Lower lobe of right lung (tissue), 2 donors: ENCODE measurements around the gene ZNF680. TPM values are rescaled to one million over a fixed set of nuclear protein-coding genes. Genes with fewer than 3 reads are reported as not detected.
"Not testable (repeated sequence)": the region's sequence is repeated elsewhere in the genome, so short reads cannot be mapped to it uniquely, and the experiment has no call there.

ENCODE experiments used
- ATAC-seq, 2 donors: fragments of 200-7000 bp; cut with Tn5 transposase; one replicate each; pipeline ENCODE4 v1.9.1; 2020 to 2022; ENCODE audit warnings: mild to moderate bottlenecking in 2 of 2, moderate library complexity in 2 of 2
- DNase-seq: peaks from one replicate; pipeline ENCODE4 v3.0.0-alpha.2; 2020
- H3K27ac ChIP-seq: fragments of 200-600 bp; one replicate; pipeline ENCODE4 v1.8.0; 2022
- H3K27me3 ChIP-seq: fragments of 200-600 bp; one replicate; pipeline ENCODE4 v1.8.0; 2022; ENCODE audit warnings: low read depth
- H3K36me3 ChIP-seq: fragments of 200-600 bp; one replicate; pipeline ENCODE4 v1.8.0; 2022; ENCODE audit warnings: mild to moderate bottlenecking
- H3K4me1 ChIP-seq: fragments of 200-600 bp; one replicate; pipeline ENCODE4 v1.8.0; 2022
- H3K4me3 ChIP-seq: fragments of 200-600 bp; one replicate; pipeline ENCODE4 v1.8.0; 2022; ENCODE audit warnings: mild to moderate bottlenecking
- H3K9me3 ChIP-seq: fragments of 200-600 bp; one replicate; pipeline ENCODE4 v1.8.0; 2022
- intact Hi-C: fragments of 100-400 bp; cut with DNase I; formaldehyde crosslinking; loops from one replicate; pipeline ENCODE4 v1.11.0; 2022
- total RNA-seq: library from RNA; stranded (reverse); fragmentation: NEBNext Ultra II Directional; extraction: Animal tissue kit (Norgen Biotek cat#: 25700); gene quantifications from one replicate; pipeline ENCODE4 v1.2.1, GENCODE V29; 2021
- TF ChIP-seq, protein P1 (sequence below): fragments of 200-600 bp; IDR thresholded peaks from one replicate; pipeline ENCODE4 v1.8.0; 2022; ENCODE audit warnings: antibody characterized with exemption, mild to moderate bottlenecking
- donor health status: DM: no; HTN: yes; CAD: no; lungs with severe emphysema.

ZNF680 gene
- total RNA-seq, 1 donor from 2014 or later = 13.6 TPM

DNA sequence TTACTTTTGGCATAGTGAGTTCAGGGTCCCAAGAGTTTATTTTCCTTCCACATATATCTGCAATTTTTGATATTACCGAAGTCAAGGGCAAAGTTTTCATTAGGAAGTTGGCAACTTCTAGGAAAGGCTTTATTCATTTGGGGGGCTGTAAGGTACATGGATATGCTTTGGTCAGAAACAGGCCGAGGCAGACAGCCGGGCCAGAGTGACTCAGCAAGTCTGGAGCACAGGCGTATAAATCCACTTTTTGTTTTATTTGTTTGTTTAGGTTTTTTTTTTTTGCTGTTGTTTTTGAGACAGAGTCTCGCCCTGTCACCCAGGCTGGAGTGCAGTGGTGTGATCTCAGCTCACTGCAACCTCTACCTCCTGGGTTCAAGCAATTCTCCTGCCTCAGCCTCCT is 3.7 kb downstream of the ZNF680 start:
- Histone ChIP-seq H3K27me3 (no peaks in the 10 kb centered on the region), H3K9me3 (no peaks in the 10 kb centered on the region), H3K36me3 (peaks cover 3% of the 10 kb centered on the region), H3K4me1 (peaks cover 18% of the 10 kb centered on the region), H3K4me3 (peak overlapping the region; percentile 7), H3K27ac (no peak overlapping the region)
- TF ChIP-seq, protein P1, sequence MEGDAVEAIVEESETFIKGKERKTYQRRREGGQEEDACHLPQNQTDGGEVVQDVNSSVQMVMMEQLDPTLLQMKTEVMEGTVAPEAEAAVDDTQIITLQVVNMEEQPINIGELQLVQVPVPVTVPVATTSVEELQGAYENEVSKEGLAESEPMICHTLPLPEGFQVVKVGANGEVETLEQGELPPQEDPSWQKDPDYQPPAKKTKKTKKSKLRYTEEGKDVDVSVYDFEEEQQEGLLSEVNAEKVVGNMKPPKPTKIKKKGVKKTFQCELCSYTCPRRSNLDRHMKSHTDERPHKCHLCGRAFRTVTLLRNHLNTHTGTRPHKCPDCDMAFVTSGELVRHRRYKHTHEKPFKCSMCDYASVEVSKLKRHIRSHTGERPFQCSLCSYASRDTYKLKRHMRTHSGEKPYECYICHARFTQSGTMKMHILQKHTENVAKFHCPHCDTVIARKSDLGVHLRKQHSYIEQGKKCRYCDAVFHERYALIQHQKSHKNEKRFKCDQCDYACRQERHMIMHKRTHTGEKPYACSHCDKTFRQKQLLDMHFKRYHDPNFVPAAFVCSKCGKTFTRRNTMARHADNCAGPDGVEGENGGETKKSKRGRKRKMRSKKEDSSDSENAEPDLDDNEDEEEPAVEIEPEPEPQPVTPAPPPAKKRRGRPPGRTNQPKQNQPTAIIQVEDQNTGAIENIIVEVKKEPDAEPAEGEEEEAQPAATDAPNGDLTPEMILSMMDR = no peak
- ATAC-seq (no peak), DNase-seq (no peak)
- intact Hi-C loops = no loop called here

DNA sequence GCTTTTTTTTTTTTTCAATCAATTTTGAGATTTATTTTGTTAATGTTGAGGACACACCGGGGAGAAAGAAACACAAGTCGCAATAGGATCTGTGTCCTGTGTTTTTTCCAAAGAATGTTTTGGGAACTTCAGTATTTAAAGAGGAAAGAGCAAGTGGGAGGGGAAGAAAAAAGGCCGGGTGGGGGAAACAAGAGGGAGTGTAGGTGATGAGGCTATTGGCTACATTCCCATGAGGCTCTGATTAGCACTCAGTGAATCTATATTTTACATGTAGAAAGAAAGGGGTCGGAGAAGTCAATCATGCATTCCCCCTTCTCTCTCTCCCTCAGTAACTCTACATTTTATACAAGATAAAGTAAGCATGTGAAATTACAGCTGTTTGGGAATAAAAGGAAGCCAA is 4.1 kb downstream of the ZNF680 start:
- H3K4me3 ChIP-seq = peak overlapping the region; percentile 7

DNA sequence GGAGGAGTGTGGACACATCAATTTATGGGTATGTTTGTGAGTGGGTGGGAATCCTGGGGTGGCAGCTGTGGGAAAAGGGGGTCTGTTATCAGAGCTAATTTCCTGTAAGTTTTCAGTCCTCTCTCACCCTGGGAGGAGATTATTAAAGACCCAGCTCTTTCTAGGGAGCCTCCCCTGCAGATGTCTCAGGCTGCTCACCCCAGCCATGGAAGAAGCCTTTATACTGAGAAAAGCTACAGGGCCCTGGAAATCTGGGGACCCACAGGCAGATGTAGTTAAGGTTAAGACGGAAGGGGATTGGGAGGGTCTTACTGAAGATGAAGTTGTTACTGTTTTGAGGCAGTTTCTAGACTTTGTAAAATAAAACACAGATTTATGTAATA is 4.6 kb downstream of the ZNF680 start:
- Histone ChIP-seq H3K9me3 (no peaks in the 10 kb centered on the region), H3K4me1 (peaks cover 14% of the 10 kb centered on the region), H3K4me3 (no peak overlapping the region), H3K27ac (no peak overlapping the region), H3K27me3 (no peaks in the 10 kb centered on the region), H3K36me3 (peaks cover 3% of the 10 kb centered on the region)
- TF ChIP-seq, protein P1 = no peak
- DNase-seq (no peak), ATAC-seq (no peak)
- intact Hi-C loops = no loop called here

More for the DNA sequence above, 4.1 kb downstream of the ZNF680 start:
- Histone ChIP-seq H3K4me1 (peaks cover 18% of the 10 kb centered on the region), H3K27ac (no peak overlapping the region), H3K9me3 (no peaks in the 10 kb centered on the region), H3K27me3 (no peaks in the 10 kb centered on the region), H3K36me3 (peaks cover 3% of the 10 kb centered on the region)
- intact Hi-C loops = no loop called here
- DNase-seq (no peak), ATAC-seq (no peak)
- TF ChIP-seq, protein P1 = no peak

DNA sequence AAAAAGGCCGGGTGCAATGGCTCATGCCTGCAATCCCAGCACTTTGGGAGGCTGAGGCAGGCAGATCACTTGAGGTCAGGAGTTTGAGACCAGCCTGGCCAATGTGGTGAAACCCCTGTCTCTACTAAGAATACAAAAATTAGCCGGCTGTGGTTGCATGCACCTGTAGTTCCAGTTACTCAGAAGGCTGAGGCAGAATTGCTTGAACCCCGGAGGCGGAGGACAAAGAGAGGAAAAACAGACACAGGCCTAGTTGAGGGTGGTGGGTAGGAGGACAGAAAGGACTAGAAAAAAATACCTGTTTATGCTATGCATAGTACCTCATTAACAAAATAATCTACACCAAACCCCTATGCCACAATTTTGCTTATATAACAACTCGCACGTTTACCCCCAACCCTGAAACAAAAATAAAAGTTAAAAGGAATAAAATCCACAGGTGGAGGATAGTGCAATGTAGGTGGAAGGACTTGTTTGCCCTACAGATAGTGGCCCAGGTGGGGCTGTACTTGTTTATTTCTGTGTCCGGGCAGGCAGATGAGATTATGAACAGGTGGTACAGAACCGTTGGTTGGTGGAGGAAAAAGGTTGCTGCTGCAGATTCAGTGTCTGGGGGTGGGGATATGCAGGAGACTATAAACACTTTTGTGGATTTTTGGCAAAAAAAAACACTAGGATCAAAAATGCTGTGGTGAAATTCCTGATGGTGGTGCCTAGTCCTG is 5.1 kb downstream of the ZNF680 start:
- Histone ChIP-seq H3K4me3 (no peak overlapping the region), H3K27me3 (no peaks in the 10 kb centered on the region), H3K36me3 (peaks cover 3% of the 10 kb centered on the region), H3K4me1 (peaks cover 12% of the 10 kb centered on the region), H3K27ac (no peak overlapping the region), H3K9me3 (no peaks in the 10 kb centered on the region)
- ATAC-seq (no peak), DNase-seq (no peak)
- intact Hi-C loops = no loop called here
- TF ChIP-seq, protein P1 = no peak

DNA sequence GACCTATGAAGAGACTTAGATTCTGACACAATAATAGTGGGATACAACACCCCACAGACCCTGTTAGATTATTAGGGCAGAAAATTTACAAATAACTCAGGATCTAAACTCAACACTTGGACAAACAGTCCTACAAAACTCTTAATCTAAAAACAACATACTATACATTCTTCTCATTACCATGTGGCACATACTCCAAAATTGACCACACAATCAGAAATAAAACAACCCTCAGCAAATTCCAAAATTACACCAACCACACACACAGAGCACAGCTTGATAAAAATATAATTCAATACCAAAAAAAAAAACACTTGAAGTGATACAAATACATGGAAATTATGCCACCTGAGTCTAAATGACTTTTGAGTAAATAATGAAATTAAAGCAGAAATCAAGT is 7.8 kb downstream of the ZNF680 start:
- intact Hi-C loops = no loop called here
- TF ChIP-seq, protein P1 = no peak
- no peak for ATAC-seq
- H3K27ac ChIP-seq = no peak overlapping the region
- no peaks in the 10 kb centered on the region for H3K9me3 ChIP-seq
- no peak for DNase-seq
- H3K27me3 ChIP-seq = no peaks in the 10 kb centered on the region
- peaks cover 3% of the 10 kb centered on the region for H3K36me3 ChIP-seq
- H3K4me1 ChIP-seq = peaks cover 8% of the 10 kb centered on the region
- no peak overlapping the region for H3K4me3 ChIP-seq

DNA sequence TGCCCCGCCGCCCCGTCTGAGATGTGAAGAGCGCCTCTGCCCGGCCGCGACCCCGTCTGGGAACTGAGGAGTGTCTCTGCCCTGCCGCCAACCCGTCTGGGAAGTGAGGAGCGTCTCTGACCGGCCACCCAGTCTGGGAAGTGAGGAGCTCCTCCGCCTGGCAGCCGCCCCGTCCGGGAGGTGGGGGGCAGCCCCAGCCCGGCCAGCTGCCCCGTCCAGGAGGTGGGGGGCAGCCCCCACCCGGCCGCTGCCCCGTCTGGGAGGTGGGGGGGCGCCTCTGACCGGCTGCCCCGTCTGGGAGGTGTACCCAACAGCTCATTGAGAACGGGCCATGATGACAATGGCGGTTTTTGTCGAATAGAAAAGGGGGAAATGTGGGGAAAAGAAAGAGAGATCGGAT is 8.7 kb downstream of the ZNF680 start:
- H3K27me3 ChIP-seq, ATAC-seq, H3K4me1 ChIP-seq, intact Hi-C loops, H3K4me3 ChIP-seq, H3K36me3 ChIP-seq, H3K27ac ChIP-seq, DNase-seq, H3K9me3 ChIP-seq: not testable (repeated sequence)
